AG10803 (cell line): ENCODE results near the gene PIGB.
"Not testable (repeated sequence)": the region's sequence is repeated elsewhere in the genome, so short reads cannot be mapped to it uniquely, and the experiment has no call there.

Experiments used
- DNase-seq: peaks from one replicate; pipeline ENCODE4 v3.0.0; 2010; ENCODE audit warnings: low read depth
- H3K4me3 ChIP-seq: 2 replicates; pipeline ENCODE4 v1.5.1; 2011; ENCODE audit warnings: mild to moderate bottlenecking, low read length, control low read depth
- TF ChIP-seq, protein P1 (sequence below): conservative IDR thresholded peaks from 2 replicates; pipeline ENCODE4 v1.5.1; 2011; ENCODE audit warnings: mild to moderate bottlenecking, low read length, control low read depth, inconsistent platforms

PIGB gene

DNA sequence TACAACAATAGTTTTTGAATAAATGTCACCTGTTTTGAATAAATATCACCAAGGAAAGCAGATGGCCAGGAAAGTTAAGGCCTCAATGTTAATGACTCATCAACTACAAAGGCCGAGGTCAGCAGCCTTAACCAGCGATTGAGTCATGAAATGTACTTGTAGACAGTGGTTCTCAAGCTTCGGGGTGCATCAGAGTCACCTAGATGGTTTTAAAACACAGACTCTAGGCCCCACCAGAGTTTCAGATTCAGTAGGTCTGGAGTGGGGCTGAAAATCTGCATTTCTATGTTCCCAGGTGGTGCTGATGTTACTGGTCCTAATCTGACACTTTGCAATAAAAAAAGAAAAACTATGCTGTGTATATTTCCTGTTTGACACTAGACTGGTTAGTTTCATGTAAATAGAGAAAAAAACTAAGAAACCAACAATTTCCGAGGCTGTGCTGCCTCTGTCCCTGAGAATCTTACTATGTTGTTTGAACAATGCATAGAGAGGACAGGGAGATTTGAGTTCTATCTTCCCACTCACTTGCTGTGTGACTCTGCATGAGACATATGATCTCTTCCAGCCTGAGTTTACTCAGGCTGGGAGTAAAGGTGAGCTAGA lies 39.2 kb upstream of the PIGB start:
- DNase-seq: peak; percentile 88
- TF ChIP-seq, protein P1, sequence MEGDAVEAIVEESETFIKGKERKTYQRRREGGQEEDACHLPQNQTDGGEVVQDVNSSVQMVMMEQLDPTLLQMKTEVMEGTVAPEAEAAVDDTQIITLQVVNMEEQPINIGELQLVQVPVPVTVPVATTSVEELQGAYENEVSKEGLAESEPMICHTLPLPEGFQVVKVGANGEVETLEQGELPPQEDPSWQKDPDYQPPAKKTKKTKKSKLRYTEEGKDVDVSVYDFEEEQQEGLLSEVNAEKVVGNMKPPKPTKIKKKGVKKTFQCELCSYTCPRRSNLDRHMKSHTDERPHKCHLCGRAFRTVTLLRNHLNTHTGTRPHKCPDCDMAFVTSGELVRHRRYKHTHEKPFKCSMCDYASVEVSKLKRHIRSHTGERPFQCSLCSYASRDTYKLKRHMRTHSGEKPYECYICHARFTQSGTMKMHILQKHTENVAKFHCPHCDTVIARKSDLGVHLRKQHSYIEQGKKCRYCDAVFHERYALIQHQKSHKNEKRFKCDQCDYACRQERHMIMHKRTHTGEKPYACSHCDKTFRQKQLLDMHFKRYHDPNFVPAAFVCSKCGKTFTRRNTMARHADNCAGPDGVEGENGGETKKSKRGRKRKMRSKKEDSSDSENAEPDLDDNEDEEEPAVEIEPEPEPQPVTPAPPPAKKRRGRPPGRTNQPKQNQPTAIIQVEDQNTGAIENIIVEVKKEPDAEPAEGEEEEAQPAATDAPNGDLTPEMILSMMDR: no peak
- no peak overlapping the region for H3K4me3 ChIP-seq

DNA sequence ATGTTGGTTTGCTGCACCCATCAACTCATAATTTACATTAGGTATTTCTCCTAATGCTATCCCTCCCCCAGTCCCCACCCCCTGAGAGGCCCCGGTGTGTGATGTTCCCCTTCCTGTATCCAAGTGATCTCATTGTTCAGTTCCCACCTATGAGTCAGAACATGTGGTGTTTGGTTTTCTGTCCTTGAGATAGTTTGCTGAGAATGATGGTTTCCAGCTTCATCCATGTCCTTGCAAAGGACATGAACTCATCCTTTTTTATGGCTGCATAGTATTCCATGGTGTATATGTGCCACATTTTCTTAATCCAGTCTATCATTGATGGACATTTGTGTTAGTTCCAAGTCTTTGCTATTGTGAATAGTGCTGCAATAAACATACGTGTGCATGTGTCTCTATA lies 38.4 kb upstream of the PIGB start:
- not testable (repeated sequence) for DNase-seq

GRCh38 chr15:55281517-55282228 lies 37.3 kb upstream of the PIGB start:
- TF ChIP-seq, protein P1: peak; percentile 20; the same call in 1 of the 2 replicates
- no peak overlapping the region for H3K4me3 ChIP-seq
- no peak for DNase-seq

More for the DNA sequence above, 38.4 kb upstream of the PIGB start:
- H3K4me3 ChIP-seq: not testable (repeated sequence)

GRCh38 chr15:55282284-55282833 lies 36.7 kb upstream of the PIGB start:
- peak overlapping the region; percentile 13; the same call in 1 of the 2 replicates for H3K4me3 ChIP-seq
- TF ChIP-seq, protein P1: no peak
- DNase-seq: peak; percentile 79

- TF ChIP-seq, protein P1: no peak
- H3K4me3 ChIP-seq: no peak overlapping the region
- DNase-seq: no peak
Measured at GRCh38 chr15:55283379-55284147, 35.5 kb upstream of the PIGB start.

DNA sequence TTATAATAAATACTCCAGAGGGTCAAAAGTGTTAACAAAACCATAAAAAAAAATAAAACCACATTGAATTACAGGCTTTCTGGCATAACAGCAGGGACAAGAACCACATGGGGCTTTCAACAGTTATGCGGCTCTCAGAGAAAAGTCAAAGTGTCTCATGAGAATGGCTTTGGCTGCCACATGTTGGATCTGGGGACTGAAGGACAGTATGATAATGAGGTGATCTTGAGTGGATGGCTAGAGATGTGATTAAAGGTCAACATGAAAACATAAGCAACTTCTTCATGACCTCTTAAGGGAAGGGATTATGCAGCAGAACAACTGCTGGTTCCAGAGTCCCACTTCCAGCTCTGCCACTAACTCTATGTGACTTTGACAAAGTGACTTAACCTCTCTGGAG lies 34.6 kb upstream of the PIGB start:
- TF ChIP-seq, protein P1: no peak
- DNase-seq: no peak
- no peak overlapping the region for H3K4me3 ChIP-seq

DNA sequence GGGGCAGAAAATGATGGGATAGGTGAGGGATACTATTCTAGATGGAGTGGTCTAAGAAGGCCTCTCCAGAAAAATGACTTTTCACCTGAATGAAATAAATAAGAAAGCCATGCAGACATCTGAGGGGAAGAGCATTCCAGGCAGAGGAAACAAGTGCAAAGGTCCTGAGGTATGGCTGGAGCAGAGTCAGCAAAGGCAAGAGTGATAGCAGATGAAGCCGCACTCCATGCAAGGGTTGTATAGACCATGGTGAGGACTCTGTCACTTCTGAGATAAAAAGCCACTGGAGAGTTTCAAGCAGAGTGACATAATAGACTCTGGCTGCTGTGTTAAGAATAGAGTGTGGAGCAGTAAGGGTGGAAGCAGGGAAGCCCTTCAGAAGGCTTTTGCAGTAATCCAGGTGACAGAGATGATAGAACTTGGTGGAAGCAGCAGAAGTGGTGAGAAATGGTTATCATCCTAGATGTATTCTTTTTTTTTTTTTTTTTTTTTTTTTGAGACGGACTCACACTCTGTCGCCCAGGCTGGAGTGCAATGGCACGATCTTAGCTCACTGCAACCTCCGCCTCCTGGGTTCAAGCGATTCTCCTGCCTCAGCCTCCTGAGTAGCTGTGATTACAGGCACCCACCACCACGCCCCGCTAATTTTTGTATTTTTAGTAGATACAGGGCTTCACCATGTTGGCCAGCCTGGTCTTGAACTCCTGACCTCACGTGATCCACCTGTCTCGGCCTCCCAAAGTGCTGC lies 32.4 kb upstream of the PIGB start:
- H3K4me3 ChIP-seq, DNase-seq: not testable (repeated sequence)
